Colonic mucosa (tissue), 4 donors: ENCODE data around the gene TMCC1. TPM values are rescaled to one million over a fixed set of nuclear protein-coding genes. Genes with fewer than 3 reads are reported as not detected.
A peak's percentile ranks its signal among the peaks of the same experiment; 100 is the strongest.
"Not testable (repeated sequence)": the region's sequence is repeated elsewhere in the genome, so short reads cannot be mapped to it uniquely, and the experiment has no call there.

ENCODE experiments used
- DNase-seq: peaks from one replicate; pipeline ENCODE4 v3.0.0-alpha.2; 2020
- H3K27ac ChIP-seq: fragments of 200-600 bp; one replicate; pipeline ENCODE4 v1.8.0; 2021
- H3K27me3 ChIP-seq: fragments of 200-600 bp; one replicate; pipeline ENCODE4 v1.8.0; 2021
- H3K36me3 ChIP-seq: fragments of 200-600 bp; one replicate; pipeline ENCODE4 v1.8.0; 2021
- H3K4me1 ChIP-seq: fragments of 200-600 bp; one replicate; pipeline ENCODE4 v1.8.0; 2021; ENCODE audit warnings: mild to moderate bottlenecking
- H3K4me3 ChIP-seq: fragments of 200-600 bp; one replicate; pipeline ENCODE4 v1.8.0; 2021
- H3K9ac ChIP-seq, 2 donors: one replicate each; pipeline ENCODE4 v1.7.0; 2013; ENCODE audit warnings: control low read depth in 2 of 2, low read depth in 2 of 2, low read length in 2 of 2
- H3K9me3 ChIP-seq: fragments of 200-600 bp; one replicate; pipeline ENCODE4 v1.8.0; 2021
- CTCF ChIP-seq: fragments of 200-600 bp; IDR thresholded peaks from one replicate; pipeline ENCODE4 v1.8.0; 2022; ENCODE audit warnings: antibody characterized with exemption, mild to moderate bottlenecking
- intact Hi-C: fragments of 100-400 bp; cut with DNase I; formaldehyde crosslinking; loops from one replicate; pipeline ENCODE4 v1.14.1; 2022
- total RNA-seq, 2 donors: library from RNA; stranded (reverse); fragmentation: NEBNext Ultra II Directional in 1 of 2; extraction: Animal tissue kit (Norgen Biotek cat#: 25700) in 1 of 2; gene quantifications; one replicate each; pipeline ENCODE4 v1.2.1, GENCODE V29; 2021
- donor health status: healthy.
- donor health status: DM: no; HTN: no; CAD: no.
- donor health status: DM: no; HTN: no; CAD: no.

TMCC1 gene
- total RNA-seq, 2 donors from 2014 or later, result 23.2 to 32.8 TPM

DNA sequence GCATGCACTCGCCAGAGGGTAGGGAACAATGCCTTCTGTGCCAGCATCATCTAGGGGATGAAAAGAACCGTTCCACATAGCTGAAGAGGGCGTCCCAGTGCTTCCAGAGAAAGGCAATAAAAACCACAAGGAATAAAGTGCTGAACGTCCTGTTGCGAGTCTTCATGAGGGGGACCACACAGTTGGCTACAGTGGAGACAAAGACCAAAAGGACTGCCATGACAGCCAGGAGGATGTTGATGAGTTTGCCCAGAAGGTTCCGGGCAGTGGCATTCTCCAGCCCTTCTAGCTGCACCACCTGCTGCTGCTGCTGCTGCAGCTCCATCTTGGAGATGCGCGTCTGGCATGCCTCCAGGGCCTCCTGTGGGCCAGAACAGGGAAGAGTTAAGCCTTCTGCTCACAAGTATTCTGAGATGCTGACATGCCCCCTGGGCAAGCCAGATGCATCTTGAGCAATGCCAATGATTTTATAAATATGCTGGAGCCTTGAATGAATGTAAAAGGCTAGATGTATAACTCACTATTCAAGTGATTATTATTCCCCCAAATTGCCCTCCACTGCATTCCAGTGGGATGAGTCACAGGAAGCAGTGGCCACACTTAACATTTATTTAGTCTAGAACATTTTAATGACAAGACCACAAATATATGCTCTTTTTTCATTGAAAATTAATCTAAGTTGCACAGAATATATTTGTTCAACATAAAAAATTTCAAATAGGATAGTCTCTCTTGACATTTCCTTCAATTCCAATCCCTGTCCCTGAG, 241.9 kb downstream of the TMCC1 start:
- no peak overlapping the region for H3K27ac ChIP-seq
- H3K9ac ChIP-seq, result no peak overlapping the region
- H3K9me3 ChIP-seq, result no peaks in the 10 kb centered on the region
- H3K4me3 ChIP-seq, result no peak overlapping the region
- no peaks in the 10 kb centered on the region for H3K36me3 ChIP-seq
- DNase-seq, result no peak
- intact Hi-C loops, result loop anchor here (5.0 kb wide), 1 partner anchor 176 kb away; no protein-coding TSS in a partner anchor
- no peaks in the 10 kb centered on the region for H3K4me1 ChIP-seq
- H3K27me3 ChIP-seq, result no peaks in the 10 kb centered on the region
- TF ChIP-seq CTCF, result no peak

GRCh38 chr3:129650256-129650872, 243.1 kb downstream of the TMCC1 start:
- Histone ChIP-seq H3K36me3 (no peaks in the 10 kb centered on the region), H3K4me3 (no peak overlapping the region), H3K27ac (no peak overlapping the region), H3K9ac (no peak overlapping the region), H3K4me1 (no peaks in the 10 kb centered on the region), H3K9me3 (no peaks in the 10 kb centered on the region), H3K27me3 (no peaks in the 10 kb centered on the region)
- intact Hi-C loops, result loop anchor here (5.0 kb wide), 1 partner anchor 177 kb away; no protein-coding TSS in a partner anchor
- peak; percentile 72 for DNase-seq
- peak; percentile 40 for TF ChIP-seq CTCF

DNA sequence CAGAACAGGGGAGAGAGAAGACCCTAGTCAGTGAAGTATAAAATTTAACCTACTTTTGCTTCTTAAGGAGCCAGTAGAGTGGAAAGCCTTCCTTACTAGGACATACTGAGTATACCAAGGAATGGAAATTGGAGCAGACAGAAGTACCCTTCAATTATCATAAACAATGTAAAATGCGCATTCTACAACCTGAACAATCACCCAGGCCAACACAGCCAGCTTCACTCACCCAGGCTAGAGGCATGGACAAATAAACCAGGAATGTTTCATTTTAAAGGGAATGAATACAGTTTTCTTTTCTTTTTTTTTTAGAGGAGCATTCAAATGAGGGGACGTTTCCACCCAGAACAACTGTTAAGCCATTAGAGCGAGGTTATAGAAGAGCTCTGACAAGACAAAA, 245.1 kb downstream of the TMCC1 start:
- Histone ChIP-seq H3K9ac (no peak overlapping the region), H3K27ac (no peak overlapping the region), H3K36me3 (no peaks in the 10 kb centered on the region), H3K9me3 (no peaks in the 10 kb centered on the region), H3K4me3 (no peak overlapping the region), H3K4me1 (no peaks in the 10 kb centered on the region), H3K27me3 (no peaks in the 10 kb centered on the region)
- DNase-seq, result no peak
- intact Hi-C loops, result loop anchor here (5.0 kb wide), 1 partner anchor 284 kb away; no protein-coding TSS in a partner anchor
- TF ChIP-seq CTCF, result no peak

DNA sequence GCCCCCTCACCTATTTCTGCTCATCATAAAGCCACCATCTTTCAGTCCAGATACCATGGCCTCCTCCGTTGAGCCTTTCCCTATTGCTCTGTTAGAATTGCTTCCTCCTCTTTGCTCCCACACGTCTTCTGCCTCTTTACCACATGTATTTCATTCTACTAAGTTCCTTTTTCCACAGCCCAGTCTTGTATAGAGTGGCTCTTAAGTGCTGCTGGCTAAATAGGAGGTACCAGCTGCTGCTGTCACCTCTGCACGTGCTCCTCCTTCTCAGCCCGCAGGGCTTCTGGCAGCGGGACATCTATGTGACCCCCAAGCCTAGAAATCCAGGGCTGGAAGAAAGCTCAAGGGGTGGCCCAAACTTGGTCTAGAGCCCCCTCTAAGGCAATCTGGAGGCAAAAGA, 248.2 kb downstream of the TMCC1 start:
- H3K27ac ChIP-seq, result no peak overlapping the region
- H3K36me3 ChIP-seq, result no peaks in the 10 kb centered on the region
- no peak for TF ChIP-seq CTCF
- intact Hi-C loops, result loop anchor here (5.0 kb wide), 1 partner anchor 287 kb away; no protein-coding TSS in a partner anchor
- no peaks in the 10 kb centered on the region for H3K4me1 ChIP-seq
- H3K9ac ChIP-seq, result no peak overlapping the region
- H3K27me3 ChIP-seq, result no peaks in the 10 kb centered on the region
- no peak for DNase-seq
- H3K4me3 ChIP-seq, result no peak overlapping the region
- no peaks in the 10 kb centered on the region for H3K9me3 ChIP-seq

DNA sequence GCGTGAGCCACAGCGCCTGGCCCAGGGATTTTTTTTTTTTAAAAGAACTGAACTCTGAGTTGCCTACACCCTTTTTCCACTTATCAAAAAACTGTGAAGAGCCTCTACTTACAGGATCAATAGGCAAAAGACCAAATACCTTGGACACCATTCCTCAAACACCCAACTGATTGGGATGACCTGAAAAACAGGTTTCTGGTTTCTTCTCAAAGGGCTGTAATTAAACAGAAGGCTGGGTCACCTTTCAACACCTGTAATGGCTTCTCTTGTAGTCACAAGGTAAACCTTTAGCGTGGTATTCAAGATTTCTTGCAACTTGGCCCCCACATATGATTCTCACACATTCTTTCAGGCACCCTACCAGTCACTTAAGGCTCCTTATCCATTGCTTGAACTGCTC, 248.7 kb downstream of the TMCC1 start:
- no peak for TF ChIP-seq CTCF
- Histone ChIP-seq H3K4me1 (no peaks in the 10 kb centered on the region), H3K4me3 (no peak overlapping the region), H3K9ac (no peak overlapping the region), H3K36me3 (no peaks in the 10 kb centered on the region), H3K27ac (no peak overlapping the region), H3K27me3 (no peaks in the 10 kb centered on the region), H3K9me3 (no peaks in the 10 kb centered on the region)
- intact Hi-C loops, result loop anchor here (5.0 kb wide), 1 partner anchor 287 kb away; no protein-coding TSS in a partner anchor
- DNase-seq, result no peak

DNA sequence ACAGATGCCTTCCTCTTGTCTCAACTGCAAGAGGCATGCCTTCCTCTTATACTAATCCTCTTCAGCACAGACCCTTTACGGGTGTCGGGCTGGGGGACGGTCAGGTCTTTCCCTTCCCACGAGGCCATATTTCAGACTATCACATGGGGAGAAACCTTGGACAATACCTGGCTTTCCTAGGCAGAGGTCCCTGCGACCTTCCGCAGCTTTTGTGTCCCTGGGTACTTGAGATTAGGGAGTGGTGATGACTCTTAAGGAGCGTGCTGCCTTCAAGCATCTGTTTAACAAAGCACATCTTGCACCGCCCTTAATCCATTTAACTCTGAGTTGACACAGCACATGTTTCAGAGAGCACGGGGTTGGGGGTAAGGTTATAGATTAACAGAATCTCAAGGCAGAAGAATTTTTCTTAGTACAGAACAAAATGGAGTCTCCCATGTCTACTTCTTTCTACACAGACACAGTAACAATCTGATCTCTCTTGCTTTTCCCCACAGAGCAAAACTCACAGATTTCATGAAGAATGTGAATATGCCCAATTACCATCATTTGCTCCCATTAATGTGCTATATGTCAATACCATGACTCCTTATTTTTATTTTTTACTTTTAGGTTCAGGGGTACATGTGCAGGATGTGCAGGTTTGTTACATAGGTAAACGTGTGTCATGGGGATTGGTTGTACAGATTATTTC, 251.8 kb downstream of the TMCC1 start:
- H3K9me3 ChIP-seq, H3K36me3 ChIP-seq, H3K27me3 ChIP-seq, H3K9ac ChIP-seq, intact Hi-C loops, H3K4me3 ChIP-seq, DNase-seq, H3K4me1 ChIP-seq, H3K27ac ChIP-seq: not testable (repeated sequence)

- H3K4me3 ChIP-seq, H3K9ac ChIP-seq, H3K36me3 ChIP-seq, H3K4me1 ChIP-seq, H3K9me3 ChIP-seq, H3K27me3 ChIP-seq, H3K27ac ChIP-seq, intact Hi-C loops, DNase-seq: not testable (repeated sequence)
Observed at GRCh38 chr3:129640985-129641384, 252.5 kb downstream of the TMCC1 start.
